Measurements from ENCODE around the gene NOD1.
"Not testable (repeated sequence)": the region's sequence is repeated elsewhere in the genome, so short reads cannot be mapped to it uniquely, and the experiment has no call there.

Gene NOD1

GRCh38 chr7:30411173-30411572 lies 67.4 kb downstream of the NOD1 start:
- no peak for DNase-seq

GRCh38 chr7:30406664-30407425 lies 71.7 kb downstream of the NOD1 start:
- DNase-seq = no peak

- DNase-seq = no peak
Measured at GRCh38 chr7:30405179-30405578, 73.4 kb downstream of the NOD1 start.

- DNase-seq = no peak
Measured at GRCh38 chr7:30403477-30403876, 75.1 kb downstream of the NOD1 start.

GRCh38 chr7:30396389-30396788 lies 82.2 kb downstream of the NOD1 start:
- DNase-seq = no peak

GRCh38 chr7:30395676-30396075 lies 82.9 kb downstream of the NOD1 start:
- DNase-seq = no peak

GRCh38 chr7:30391806-30392205 lies 86.8 kb downstream of the NOD1 start:
- no peak for DNase-seq

GRCh38 chr7:30390736-30391636 lies 87.6 kb downstream of the NOD1 start:
- no peak for DNase-seq

GRCh38 chr7:30389791-30390190 lies 88.8 kb downstream of the NOD1 start:
- DNase-seq = no peak

- DNase-seq = no peak
Measured at GRCh38 chr7:30382607-30383006, 96.0 kb downstream of the NOD1 start.

GRCh38 chr7:30380824-30381223 lies 97.8 kb downstream of the NOD1 start:
- DNase-seq = not testable (repeated sequence)

GRCh38 chr7:30380294-30380693 lies 98.3 kb downstream of the NOD1 start:
- DNase-seq = no peak

- DNase-seq = no peak
Measured at GRCh38 chr7:30379741-30380140, 98.8 kb downstream of the NOD1 start.

GRCh38 chr7:30379131-30379530 lies 99.5 kb downstream of the NOD1 start:
- DNase-seq = no peak

- no peak for DNase-seq
Measured at GRCh38 chr7:30378275-30378674, 100.3 kb downstream of the NOD1 start.

Data from femur (tissue), 1 donor.